Measurements from ENCODE around the gene TMTC3. TPM values are rescaled to one million over a fixed set of nuclear protein-coding genes. Genes with fewer than 3 reads are reported as not detected.

Gene TMTC3
- total and polyA plus RNA-seq, 2 of the 8 experiments (the other 6 are each of a cell fraction or from before 2014, with no cell fraction given): 7.0 to 45.1 TPM

- TF ChIP-seq NANOG (IDR thresholded peaks at IDR 0.05; ENCODE audit: insufficient read depth, low read depth, low read length, poor library complexity, severe bottlenecking) (no peak), TAF7 (optimal IDR thresholded peaks at IDR 0.05; ENCODE audit: borderline replicate concordance, low read depth, low read length) (no peak), CEBPB (IDR thresholded peaks at IDR 0.05; ENCODE audit: low read depth, low read length) (no peak), SP2 (IDR thresholded peaks at IDR 0.05; ENCODE audit: low read length) (no peak), KDM1A (IDR thresholded peaks at IDR 0.05; ENCODE audit: borderline replicate concordance, low read length) (no peak)
Measured at GRCh38 chr12:88188180-88188579, 46.1 kb downstream of the TMTC3 start (continued).

All from H1 (cell line).